Measurements from ENCODE around the gene CACNG5.

GRCh38 chr17:66819466-66819865 is 15.5 kb upstream of the CACNG5 start:
- TF ChIP-seq CTCF (IDR thresholded peaks at IDR 0.05; ENCODE audit: insufficient read depth, low read length) (no peak), REST (IDR thresholded peaks at IDR 0.05; ENCODE audit: insufficient replicate concordance, low read depth) (no peak), POLR2AphosphoS5 (IDR thresholded peaks at IDR 0.05; ENCODE audit: low read depth) (no peak)
